ENCODE data around the gene GREM1.

The GREM1 gene

GRCh38 chr15:32698773-32699390 is 18.9 kb upstream of the GREM1 start:
- no peak for DNase-seq

GRCh38 chr15:32700501-32701150 is 17.2 kb upstream of the GREM1 start:
- DNase-seq, result no peak

GRCh38 chr15:32701863-32702262 is 15.9 kb upstream of the GREM1 start:
- DNase-seq, result no peak

- no peak for DNase-seq
Observed at GRCh38 chr15:32704395-32704981, 13.3 kb upstream of the GREM1 start.

- no peak for DNase-seq
Observed at GRCh38 chr15:32705446-32705845, 12.4 kb upstream of the GREM1 start.

GRCh38 chr15:32706704-32707103 is 11.1 kb upstream of the GREM1 start:
- DNase-seq, result no peak

- no peak for DNase-seq
Observed at GRCh38 chr15:32707436-32707835, 10.4 kb upstream of the GREM1 start.

DNA sequence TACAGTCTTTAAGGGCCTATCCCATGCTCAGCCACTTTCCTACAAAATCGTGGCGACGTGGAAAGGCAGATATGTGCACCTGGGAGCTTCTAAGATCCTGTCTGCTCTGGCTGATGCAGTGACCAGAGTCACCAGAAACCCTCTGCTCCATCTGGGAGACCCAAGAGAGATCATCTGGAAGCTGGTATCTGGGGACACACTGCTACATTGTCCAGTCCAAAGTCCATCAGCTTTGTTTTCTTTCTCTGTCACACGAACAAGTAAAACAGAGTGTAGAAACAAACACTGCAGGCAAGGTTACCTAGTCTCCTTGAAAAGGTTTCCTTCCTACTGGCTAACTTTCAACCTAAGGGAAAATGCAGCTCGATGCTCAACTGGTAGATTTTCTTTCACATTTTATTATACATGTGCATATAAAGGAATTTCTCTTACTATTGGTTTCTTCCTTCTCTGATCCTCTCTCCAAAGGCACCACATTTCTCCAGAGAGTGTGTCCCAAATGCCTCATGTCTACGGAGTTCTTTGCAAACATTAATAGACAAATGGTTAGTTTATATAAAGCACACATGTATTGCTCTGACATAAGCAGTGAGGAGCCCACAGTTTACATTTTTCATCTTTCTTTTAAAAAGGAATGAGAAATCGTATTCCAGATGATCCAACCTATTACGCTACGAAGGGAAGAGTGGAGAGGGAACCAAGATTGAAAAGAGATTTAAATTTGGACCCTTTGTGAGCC is 8.3 kb upstream of the GREM1 start:
- no peak for DNase-seq

GRCh38 chr15:32715276-32715675 is 2.5 kb upstream of the GREM1 start:
- DNase-seq, result no peak

DNA sequence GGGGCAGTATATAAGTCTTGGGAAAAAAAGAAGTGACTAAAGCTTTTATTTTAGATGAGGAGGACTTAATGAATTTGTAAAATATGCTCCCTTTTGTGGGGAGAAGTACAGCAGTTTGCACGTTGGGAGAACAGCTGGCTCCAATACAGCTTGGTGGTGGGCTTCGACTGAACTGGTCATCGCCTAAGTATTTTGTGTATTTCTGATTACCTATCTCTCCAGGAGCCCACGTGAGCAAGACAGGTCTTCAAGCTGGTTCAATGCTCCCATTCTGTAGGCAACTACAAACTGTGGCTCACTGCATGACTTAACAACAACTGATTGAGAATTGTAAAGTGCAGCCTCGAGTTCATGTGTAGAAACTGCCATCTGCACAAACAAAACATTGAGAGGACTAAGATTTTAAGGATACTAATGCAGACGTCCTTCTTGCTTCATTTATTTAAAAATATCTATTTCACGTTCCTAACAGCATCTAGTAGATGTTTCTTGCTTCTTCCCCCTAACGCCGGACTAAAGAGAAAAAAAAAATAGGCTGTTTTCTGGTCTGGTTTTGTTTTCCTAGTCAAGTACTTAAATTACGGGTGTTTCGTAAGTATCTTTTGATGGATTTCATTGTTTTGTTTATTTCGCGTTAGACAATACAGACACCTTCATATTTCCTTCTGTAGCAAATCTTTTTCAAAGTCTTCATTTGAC is 1.4 kb upstream of the GREM1 start:
- DNase-seq, result no peak

DNA sequence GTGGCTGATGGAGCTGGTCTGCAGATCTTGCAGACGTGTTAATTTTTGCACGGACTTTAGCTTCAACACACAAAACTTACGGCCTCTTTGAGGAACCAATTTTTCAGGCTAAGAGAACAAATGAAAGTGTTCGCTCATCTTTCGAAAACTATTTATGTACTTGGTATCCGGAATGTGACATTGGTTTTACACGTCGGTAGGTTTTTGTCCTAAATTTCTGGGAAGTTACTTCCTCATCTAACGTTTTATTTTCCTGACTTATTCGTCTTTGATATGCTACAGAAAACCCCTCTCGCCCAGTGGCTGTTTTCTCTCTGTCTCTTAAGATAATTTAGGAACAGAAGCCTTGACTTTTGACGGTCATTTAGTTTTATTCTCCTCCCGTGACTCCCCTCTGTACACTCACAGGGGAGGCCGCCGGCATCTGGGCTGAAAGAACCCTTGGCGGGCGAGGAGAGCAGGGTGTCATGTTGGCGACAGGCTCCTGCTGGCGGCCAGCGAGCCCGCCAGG is 834 bp upstream of the GREM1 start:
- no peak for DNase-seq

- DNase-seq, result peak in 1 of 2 experiments; percentile 5
Observed at GRCh38 chr15:32718227-32718820, 520 bp downstream of the GREM1 start.

GRCh38 chr15:32718821-32719716 is 1.3 kb downstream of the GREM1 start:
- peak in 1 of 2 experiments; percentile 13 for DNase-seq

- no peak for DNase-seq
Observed at GRCh38 chr15:32721596-32721995, 3.8 kb downstream of the GREM1 start.

DNA sequence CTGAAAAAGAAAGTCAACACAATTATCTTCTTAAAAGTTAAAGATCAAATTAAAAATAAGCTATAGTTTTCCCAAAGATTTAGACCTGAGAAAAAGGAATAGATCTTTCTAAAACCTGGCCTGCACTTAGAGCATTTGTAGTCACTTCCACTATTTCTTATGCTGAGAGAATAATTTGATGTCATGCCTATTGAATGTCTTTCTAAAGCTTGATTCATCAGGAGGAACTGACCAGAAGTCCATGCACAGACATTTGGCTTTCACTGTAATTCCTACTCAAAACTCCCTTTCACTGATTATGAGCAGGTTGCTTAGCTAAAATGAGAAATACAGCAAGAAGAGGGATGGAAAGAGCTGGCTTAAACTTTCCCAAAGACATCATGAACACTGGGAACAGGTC is 4.3 kb downstream of the GREM1 start:
- DNase-seq, result no peak

DNA sequence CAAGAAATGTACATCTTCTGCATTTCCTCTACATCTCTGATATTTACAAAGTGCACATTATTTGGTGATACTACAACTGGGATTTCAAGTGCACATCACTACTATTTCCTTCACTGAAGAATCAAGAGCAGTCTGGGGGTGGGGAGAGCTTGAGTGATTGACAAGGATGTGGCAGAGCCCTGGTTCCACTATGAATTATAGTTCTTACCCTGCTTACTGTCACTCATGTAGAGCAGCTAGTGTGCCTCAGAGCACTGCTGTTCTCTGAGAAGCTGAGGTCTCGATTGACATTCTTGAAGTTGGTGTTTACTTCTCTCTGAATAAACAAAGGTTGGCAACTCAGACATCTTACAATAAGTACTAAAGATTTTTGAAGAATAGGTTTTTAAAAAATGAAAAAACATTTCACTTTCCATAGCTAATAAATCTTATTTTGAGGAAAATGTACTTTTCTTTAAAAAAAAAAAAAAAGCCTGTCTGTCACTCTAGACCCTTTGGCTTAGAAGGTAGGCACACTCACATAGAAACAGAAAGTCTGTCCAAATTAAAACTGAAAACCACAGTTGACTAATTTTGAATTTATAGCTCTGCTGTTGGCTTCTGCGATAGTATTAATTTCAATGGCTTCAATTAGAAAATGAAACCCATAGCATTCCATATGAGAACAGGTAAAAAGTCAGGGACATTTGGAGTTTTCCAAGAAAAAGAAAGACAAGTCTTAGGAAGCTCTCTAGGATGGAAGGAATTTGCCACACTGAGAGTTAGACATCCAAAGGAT is 5.6 kb downstream of the GREM1 start:
- DNase-seq, result no peak

DNA sequence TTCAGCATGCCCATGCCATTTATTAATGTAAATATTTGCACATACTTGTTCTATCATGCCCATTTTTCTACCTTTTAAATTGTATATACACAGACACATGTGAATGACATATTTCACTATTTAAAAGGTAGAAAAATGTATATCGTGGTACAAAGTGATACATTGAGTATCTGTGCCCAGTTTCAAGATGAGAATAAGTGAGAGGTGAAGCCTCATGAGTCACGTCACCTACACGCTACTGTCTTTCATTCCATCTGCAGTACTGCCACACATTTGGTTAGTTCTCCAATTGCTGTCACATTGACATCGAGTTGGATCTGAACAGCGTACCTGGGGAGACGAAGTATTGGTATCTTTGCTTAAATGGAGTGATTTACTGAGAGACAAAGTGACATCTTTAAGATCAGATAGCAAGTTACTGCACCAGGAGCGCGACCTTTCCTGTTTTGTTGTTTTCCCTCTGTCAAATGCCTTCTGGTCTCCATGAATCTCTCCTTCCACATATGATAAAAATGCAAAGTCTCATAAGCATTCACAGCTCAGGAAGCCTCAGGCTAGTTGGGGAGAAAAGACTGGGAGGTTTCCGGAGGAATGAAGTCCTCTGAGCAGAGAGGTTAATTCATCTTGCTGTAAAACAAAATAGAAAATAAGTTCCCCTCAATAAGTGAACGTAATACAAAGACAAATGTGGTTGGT is 12.0 kb downstream of the GREM1 start:
- no peak for DNase-seq

- peak in 1 of 2 experiments; percentile 19 for DNase-seq
Observed at GRCh38 chr15:32730677-32731654, 13.2 kb downstream of the GREM1 start.

Data from activated CD4-positive, alpha-beta T cell treated with anti-CD3 and anti-CD28 coated beads, Interleukin-2, amount 50 U/mL, for 48 hours (primary cell).